GM19238 (cell line): Measurements from ENCODE around the gene OOEP.
"Not testable (repeated sequence)": the region's sequence is repeated elsewhere in the genome, so short reads cannot be mapped to it uniquely, and the experiment has no call there.

ENCODE experiments used
- DNase-seq: peaks from one replicate; pipeline ENCODE4 v3.0.0; 2011; ENCODE audit warnings: low spot score; ENCODE audit not compliant: insufficient read length

The OOEP gene

DNA sequence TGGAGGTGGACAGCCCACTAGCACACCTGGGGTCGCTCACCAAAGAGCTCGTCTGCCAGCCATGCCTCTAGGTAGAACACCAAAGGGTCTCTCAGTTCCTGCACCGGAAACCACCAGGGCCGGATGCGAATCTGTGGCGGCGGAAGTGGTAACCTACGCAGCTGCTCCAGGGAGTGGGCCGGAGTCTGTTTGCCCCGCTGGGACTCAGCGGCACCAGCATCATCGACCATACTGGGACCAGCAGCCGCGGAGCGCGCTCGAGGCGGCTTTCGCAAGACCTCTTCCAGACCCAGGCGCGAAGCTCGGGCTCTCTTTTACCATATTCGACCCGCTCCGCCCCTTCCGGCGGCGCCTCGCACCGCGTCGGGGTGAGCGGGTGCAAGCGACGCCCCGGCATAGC lies at the start of gene OOEP:
TSS of gene OOEP (minus strand) at position 335 of the 400 bp plus-strand sequence. CDS start at position 230, 105 bp downstream.
- no peak for DNase-seq

DNA sequence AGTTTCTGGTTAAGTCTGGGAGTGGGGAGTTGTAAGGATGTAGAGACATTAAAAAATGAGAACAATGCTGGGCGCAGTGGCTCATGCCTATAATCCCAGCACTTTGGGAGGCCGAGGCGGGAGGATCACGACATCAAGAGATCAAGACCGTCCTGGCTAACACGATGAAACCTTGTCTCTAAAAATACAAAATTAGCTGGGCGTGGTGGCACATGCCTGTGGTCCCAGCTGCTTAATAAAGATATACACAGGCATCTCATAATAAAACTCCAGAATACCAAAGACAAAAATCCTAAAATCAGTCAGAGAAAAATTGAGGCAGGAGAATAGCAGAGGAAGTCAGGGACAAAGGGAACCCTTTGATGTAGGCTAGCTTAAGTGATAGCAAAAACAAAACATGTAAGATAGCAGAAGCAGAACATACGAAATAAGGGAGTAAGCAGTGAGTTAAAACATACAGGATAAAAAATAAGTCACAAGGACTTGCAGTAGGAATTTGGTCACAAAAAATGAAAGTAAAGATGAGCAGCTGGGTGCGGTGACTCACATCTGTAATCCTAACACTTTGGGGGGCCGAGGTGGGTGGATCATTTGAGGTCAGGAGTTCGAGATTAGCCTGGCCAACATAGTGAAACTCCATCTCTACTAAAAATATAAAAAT lies 48.5 kb upstream of the OOEP start:
- DNase-seq: no peak

DNA sequence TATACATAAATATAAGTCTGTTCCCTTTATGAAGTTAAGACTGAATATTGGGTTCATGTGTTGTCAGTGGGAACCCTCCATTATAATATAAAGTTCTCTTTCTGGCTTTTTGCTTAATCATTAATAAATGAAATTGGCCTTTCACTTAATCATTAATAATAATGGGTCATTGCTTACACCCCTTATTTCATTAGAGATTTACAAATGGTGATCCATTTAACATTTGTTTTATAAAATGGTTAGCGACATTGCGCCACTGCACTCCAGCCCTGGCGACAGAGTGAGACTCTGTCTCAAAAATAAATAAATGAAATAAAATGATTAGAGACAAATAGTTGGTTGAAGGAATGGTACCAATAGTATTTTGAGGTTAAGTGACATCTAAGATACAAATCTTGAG lies 43.4 kb upstream of the OOEP start:
- DNase-seq: no peak

DNA sequence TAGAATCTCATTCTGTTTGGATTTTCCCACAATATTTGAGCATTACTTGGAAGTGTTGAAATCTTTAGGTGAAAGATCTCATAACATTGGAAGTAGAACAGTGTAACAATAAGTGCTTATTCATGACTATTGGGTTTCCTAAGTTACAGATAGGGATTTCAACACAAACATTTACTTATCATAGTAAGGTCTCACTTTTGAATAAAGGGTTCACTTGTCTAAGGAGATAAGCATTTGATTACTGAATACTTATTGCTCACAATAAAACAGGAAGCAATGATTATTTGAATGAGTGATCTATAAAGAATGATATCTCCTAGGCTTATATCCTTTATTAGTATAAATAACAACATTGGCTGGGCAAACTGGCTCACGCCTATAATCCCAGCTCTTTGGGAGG lies 39.7 kb upstream of the OOEP start:
- no peak for DNase-seq

DNA sequence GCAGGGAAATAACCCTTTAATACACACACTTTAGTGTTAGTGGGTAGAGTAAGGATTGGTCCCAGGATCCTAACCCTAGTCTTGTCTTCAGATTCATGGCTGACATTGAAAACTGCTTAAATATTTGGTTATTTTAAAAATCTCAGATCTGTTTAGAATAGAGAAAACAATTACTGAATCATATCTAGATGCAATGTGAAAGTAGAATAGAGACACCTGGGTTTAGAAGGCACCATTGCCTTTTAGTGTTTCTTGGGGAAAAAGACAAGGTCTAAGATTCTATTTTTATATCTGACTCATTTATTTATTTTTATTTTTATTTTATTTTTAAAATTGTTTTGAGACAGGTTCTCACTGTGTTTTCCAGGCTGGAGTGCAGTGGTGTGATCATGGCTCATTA lies 31.0 kb upstream of the OOEP start:
- no peak for DNase-seq

DNA sequence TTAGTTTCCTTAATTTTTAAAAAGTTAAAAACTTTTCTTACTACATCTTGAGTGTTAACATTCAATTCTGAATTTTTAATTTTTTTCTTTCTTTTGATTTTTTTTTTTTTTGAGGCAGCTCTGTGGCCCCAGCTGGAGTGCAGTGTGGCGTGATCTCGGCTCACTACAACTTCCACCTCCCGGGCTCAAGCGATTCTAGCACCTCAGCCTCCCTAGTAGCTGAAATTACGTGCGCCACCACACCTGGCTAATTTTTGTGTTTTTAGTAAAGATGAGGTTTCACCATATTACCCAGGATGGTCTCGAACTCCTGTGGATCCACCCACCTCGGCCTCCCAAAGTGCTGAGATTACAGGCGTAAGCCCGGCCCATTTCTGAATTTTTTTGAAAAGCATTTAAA lies 26.2 kb upstream of the OOEP start:
- DNase-seq: no peak

DNA sequence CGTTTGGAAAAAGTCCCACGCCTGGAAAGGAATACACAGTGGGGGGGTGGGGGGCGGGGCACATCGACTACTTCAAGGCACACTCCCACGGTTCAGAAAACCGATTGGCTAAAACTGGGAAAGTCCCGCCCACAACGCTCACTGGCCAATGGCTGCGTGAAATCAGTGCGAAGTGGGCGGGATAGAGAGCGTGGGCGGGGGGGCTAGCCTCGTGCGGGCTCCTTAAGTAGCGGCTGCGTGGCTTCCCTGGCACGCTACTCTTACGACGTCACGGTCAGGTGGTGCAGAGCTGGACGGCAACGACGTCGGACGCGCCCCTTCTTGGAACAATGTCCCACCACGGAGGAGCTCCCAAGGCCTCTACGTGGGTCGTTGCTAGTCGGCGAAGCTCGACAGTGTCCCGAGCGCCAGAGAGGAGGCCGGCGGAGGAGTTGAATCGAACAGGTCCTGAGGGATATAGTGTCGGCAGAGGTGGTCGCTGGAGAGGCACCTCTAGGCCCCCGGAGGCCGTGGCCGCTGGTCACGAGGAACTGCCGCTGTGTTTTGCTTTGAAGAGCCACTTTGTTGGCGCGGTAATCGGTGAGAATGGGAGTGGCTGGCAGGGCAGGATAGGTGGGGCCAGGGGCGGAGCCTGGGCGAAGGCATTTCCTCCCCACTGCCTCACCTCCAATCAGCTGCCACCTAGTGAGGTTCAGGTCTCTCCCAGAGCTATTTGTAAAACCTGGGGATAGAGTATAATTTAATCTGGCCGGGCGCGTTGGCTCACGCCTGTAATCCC lies 25.1 kb upstream of the OOEP start, which contains the start of gene DDX43:
TSS of gene DDX43 (plus strand) at position 252 of the 778 bp plus-strand sequence. CDS start at position 330, 78 bp downstream.
- no peak for DNase-seq

DNA sequence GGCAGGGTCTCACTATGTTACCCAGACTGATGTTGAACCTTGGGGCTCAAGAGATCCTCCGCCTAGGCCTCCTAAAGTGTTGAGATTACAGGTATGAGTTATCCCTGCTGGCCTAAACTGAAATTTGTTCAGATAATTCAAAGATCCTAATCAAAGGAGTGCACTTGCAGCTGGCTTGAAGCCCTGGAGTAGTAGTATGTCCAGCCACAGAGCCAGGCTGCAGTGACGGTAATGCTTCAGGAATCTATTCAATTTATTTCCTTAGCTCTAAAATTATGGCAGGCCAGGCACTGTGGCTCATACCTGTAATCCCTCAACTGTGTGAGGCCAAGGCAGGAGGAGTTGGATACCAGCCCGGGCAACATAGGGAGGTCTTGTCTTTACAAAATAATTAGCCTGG lies 23.6 kb upstream of the OOEP start:
- DNase-seq: no peak

DNA sequence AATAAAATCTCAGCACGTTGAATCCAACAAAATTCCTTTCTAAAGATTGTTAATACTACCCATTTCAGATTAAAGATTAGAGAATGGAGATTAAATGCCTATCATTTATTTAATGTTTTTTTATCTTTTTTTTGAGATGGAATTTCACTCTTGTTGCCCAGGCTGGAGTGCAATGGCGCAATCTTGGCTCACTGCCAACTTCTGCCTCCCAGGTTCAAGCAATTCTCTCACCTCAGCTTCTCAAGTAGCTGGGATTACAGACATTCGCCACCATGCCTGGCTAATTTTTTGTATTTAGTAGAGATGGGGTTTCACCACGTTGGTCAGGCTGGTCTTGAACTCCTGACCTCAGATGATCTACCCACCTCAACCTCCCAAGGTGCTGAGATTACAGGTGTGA lies 22.5 kb upstream of the OOEP start:
- not testable (repeated sequence) for DNase-seq

DNA sequence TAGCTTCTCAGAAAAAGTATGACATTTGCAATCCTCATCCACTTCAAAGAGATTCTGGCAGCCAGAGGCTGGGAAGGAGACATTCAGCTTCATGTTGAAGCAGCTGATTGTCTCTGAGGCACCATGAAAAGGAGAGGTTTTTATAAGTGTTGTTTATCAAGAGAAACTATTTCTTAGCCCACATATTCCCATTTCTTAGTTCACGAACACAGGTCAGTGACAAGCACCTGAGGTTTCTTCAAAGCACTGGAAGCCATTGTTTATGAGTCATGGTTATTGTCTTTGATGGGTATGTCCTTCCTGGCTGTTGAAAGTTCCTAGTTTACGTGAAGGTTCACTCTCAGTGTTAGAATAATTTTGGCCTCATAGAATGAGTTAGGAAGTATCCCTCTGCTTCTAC lies 22.0 kb upstream of the OOEP start:
- no peak for DNase-seq

DNA sequence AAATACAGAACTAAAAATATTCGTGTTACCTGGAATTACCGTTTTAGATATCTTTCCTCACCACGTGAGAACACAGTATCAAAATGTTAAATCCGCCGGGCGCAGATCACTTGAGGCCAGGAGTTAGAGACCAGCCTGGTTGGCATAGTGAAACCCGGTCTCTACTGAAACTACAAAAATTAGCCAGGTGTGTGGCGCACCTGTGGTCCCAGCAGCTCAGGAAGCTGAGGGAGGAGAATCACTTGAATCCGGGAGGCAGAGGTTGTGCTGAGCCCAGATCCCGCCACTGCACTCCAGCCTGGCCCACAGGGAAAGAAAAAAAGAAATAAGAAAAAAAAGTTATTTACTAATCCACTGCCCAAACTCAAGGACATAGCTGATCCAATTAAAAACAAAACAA lies 20.2 kb upstream of the OOEP start:
- DNase-seq: no peak

DNA sequence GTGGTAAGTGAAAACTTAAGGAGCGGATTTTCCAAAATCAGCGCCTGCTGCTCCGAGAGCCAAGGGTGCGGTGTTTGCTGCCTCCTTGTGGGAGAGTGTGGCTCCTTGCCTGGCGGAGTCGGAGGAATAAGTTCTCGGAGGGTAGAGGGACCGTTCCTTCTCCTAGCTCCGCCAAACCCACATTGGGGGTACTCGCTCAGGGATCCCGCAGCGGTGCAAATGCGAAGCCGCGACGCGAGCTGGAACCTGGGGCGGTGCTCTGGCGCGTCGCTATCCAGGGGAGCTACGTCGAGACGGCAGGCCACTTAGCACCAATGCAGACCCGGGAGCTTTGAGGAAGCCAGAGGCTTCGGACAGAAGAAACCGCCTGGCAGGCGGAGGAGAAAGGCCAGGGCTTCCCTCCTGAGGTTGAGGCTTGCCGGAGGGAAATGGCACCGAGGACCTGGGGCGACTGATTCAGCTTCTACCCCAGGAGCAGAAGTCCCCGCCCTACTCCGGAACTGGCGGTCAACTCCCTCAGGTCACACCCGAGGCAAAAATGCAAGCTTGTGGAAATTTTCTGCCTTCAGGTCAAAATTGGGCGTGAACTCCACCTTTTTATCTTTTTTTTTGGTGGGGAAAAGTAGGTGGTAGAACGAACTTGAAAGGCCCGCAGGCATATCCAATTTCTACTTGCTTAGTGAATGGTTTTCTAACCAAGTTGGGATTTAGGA lies 19.3 kb upstream of the OOEP start:
- DNase-seq: peak; percentile 52

DNA sequence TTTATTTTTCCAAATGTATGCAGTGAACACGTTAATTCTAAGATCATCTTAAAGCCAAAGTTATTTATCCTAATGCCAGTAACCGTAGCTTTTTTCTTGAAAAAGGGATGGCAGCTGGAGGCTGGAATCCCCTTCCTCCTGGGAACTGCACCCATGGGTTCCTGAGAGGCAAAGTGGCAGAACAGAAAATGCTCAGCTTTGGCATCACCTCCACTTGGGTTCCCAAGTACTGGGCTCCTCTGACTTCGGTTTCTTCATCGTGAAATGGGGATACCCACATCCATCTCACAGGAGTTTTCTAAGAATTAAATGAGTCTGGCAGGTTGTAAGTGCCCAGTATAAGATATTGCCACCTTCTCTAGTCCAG lies 18.7 kb upstream of the OOEP start:
- DNase-seq: no peak

DNA sequence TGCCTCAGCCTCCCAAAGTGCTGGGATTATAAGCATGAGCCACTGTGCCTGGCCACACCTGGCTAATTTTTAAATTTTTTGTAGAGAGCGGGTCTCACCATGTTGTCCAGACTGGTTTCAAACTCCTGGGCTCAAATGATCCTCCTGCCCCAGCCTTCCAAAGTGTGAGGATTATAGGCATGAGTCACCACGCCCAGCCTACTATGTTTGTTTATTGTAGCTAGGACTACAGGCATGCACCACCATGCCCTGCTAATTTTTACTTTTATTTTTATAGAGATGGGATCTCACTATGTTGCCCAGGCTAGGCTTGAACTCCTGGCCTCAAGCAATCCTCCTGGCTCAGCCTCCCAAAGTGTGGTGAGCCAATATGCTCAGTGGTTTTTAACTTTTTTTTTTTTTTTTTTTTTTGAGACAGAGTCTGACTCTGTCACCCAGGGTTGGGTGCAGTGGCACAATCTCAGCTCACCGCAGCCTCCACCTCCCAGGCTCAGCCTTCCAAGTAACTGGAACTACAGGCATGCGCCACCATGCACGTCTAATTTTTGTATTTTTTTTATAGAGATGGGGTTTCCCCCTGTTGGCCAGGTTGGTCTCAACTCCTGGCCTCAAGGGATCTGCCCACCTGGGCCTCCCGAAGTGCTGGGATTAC lies 12.9 kb upstream of the OOEP start:
- no peak for DNase-seq

DNA sequence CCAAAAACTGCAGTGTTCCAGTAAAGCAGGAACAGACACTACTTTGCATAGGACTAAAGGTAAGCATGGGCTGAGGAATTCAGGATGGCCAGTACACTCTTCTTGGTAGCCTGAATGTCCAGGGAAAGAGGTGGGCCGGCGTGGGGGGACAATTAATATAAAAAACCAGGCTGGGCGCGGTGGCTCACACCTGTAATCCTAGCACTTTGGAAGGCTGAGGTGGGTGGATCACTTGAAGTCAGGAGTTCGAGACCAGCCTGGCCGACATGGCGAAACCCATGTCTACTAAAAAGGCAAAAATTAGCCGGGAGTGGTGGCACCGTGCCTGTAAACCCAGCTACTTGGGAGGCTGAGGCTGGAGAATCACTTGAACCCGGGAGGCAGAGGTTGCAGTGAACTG lies 11.8 kb upstream of the OOEP start:
- DNase-seq: not testable (repeated sequence)

DNA sequence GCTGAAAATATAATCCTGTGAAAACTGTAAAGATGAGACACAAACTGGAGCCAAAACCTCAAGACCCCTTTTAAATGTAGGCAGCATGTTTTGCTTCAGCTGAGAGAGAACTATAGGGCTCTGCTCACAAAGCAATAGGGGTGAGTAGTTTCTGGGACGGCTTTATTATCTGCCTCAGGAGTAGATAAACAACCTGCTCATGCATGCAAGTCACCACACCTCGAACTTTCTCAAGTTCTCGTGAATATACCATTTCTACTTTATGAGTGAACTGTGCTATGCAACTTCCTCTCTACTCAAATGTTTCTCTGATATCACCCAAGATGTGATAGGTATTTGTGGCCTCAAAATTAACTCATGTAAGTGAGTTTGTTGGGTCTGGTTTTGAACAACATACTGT lies 7.5 kb upstream of the OOEP start:
- DNase-seq: no peak

DNA sequence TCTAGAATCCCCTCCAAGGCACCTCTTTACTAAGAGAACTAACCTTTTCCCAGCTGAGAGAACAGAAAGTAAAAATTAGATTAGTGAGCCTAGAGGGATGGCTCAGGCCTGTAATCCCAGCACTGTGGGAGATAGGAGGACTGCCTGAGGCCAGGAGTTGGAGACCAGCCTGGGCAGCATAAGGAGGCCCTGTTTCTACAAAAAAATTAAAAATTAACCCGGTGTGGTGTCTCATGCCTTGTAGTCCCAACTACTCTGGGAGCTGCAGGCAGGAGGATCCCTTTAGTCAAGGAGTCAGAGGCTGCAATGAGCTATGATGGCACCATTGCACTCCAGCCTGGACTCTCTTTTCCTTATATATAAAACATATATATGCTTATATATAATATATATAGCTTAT lies 5.5 kb upstream of the OOEP start:
- DNase-seq: no peak

DNA sequence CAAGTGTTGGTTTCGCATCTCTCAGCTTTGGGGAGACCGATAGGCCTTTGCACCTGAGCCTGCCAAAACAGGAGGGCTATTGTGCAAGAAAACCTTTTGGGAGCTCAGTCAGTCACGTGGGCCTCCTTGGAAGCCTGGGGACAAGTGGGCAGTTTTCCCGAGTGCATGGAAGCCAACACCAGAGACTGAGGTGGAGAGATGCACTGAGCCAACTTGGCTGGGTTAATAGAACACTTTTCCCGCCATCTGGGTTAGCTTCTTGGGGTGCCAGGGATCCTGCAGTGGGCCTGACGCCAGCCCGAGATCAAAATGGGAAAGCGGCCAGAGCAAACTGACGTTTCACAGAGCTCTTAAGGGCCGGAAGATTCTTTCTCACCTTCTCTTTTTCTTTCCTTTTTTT lies 2.8 kb upstream of the OOEP start:
- no peak for DNase-seq

DNA sequence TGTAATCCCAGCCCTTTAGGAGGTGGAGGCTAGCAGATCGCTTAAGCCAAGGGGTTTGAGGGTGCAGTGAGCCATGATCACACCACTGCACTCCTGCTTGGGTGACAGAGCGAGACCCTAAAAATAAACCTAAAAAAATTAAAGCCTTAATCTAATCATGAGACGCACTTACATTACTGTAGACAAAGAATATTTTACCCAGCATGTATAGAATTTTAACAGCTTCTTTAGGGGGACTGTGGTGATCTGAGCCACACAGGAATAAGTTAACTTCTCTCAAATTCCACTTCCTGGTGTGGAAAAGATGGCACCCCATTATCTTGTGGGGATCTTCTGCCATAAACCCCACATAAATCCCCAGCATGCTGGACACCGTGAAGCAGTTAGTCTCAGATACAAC lies 2.3 kb upstream of the OOEP start:
- DNase-seq: no peak

DNA sequence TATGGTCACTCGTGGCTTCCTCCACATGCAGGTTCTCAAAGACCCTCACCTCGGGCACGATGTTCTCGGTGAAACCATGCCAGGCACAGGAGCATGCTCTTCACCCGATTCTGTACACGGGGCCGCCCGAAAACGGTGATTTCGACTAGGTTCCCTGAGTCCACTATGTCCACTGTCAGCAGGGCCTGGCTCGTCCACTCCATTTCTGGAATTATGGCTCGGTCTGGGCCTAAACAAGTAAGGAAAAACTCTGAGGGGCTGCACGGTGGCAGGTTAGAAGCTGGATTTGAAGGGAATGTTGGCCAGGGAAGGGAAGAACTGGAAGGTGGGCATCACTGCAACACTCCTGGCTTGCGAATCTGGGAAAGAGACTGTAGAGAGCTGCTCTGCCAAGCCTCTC lies 540 bp downstream of the OOEP start:
- no peak for DNase-seq

DNA sequence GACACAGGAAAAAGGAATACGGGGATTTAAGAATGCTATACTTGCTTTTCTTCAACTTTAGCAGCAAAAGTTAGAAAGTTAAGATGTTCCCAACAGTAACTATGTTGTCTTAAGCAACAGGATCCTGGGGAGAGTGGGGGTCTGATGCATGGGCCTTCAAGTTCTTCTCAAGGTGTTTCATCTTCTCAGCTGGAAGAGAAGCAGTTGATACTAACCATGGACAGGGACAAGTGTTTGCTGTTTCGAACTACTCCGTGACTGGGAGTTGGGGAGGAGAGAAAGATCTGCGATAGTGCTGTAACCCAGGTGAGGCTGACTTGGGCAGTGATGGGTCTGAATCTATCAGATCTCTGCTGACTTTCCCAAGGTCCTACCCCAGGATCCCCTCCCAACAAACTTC lies 1.0 kb downstream of the OOEP start:
- DNase-seq: no peak

DNA sequence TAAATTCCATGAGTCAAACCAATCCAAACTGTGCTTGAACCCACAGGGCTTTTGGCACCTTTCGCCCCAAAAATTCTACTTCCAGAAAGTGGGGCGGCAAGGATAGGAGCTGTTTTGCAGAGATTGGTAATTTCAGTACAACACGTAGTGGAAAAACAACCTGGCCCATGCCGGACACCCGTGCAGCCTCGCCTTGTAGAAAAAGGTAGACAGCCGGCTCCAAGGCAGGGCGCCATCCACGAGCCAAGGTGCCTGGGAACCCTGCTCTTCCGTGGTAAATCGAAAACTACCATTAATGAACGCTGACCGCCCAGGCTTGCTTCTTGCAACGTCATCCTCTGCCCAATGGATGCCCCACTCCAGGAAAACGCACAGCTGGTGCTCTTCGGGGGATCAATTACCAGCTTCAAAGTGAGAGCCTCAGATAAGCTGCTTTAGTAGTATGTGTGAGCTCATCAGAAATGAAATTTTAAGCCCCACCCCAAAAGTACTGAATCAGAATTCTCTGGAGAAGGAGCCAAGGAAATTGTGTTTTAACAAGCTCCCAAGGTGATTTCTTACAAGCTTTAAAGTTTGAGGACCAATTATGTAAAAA lies 1.8 kb downstream of the OOEP start:
- no peak for DNase-seq
